ENCODE measurements around the gene CUL4A. TPM values are rescaled to one million over a fixed set of nuclear protein-coding genes. Genes with fewer than 3 reads are reported as not detected.
"Not testable (repeated sequence)": the region's sequence is repeated elsewhere in the genome, so short reads cannot be mapped to it uniquely, and the experiment has no call there.

CUL4A gene
- total RNA-seq, 1 donor from 2014 or later, result 104 TPM

DNA sequence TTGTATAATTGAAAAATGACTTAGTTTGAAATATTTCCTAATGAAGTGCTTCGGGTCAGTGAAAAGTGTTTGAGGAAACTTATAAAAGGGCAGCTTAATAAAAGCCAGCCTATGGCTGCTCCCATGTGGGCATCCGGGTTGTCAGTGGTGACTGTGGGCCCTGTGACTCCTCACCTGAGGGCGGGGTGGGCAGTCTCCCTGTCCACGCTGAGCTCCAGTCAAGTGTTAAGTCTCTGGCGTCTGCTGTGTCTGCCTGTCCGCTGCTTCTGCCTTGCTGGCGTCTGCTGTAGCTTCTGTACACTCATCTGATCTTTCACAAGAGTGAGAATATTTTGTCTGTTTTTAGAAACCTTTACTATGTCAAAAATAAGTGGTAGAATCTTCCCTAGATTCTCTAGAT, 94.7 kb downstream of the CUL4A start:
- no peak for DNase-seq (ENCODE audit: low read depth)
- TF ChIP-seq, protein P1, sequence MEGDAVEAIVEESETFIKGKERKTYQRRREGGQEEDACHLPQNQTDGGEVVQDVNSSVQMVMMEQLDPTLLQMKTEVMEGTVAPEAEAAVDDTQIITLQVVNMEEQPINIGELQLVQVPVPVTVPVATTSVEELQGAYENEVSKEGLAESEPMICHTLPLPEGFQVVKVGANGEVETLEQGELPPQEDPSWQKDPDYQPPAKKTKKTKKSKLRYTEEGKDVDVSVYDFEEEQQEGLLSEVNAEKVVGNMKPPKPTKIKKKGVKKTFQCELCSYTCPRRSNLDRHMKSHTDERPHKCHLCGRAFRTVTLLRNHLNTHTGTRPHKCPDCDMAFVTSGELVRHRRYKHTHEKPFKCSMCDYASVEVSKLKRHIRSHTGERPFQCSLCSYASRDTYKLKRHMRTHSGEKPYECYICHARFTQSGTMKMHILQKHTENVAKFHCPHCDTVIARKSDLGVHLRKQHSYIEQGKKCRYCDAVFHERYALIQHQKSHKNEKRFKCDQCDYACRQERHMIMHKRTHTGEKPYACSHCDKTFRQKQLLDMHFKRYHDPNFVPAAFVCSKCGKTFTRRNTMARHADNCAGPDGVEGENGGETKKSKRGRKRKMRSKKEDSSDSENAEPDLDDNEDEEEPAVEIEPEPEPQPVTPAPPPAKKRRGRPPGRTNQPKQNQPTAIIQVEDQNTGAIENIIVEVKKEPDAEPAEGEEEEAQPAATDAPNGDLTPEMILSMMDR (IDR thresholded peaks at IDR 0.05; ENCODE audit: insufficient read depth, low read length, severe bottlenecking), result no peak
- Histone ChIP-seq H3K36me3 (ENCODE audit: control insufficient read depth, insufficient read depth, low read length) (peaks cover 1% of the 10 kb centered on the region), H3K4me3 (ENCODE audit: low read depth, low read length) (no peak overlapping the region), H3K27me3 (ENCODE audit: control insufficient read depth, insufficient read depth, low read length) (no peaks in the 10 kb centered on the region)
- no peak for FAIRE-seq

DNA sequence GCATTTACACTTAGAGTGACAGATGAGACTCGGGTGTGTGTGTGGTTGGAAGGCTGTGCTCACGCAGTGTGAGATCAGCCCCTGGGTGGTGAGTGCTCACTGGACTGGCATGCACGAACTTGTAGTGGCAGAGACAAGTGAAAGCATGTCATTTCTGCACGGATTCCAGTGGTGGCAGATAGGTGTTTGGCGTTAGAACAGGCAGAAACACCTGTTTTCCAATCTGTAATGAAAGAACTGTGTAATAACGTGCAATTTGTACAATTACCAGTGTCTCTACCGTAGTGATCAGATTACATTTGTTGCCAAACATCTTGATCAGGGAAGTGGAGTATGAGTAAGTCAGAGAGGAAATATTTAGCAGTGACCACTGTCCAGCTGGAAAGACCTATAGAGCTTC, 95.8 kb downstream of the CUL4A start:
- DNase-seq (ENCODE audit: low read depth) (peak; percentile 97), FAIRE-seq (peak; percentile 99)
- TF ChIP-seq, protein P1 (IDR thresholded peaks at IDR 0.05; ENCODE audit: insufficient read depth, low read length, severe bottlenecking), result no peak
- Histone ChIP-seq H3K36me3 (ENCODE audit: control insufficient read depth, insufficient read depth, low read length) (peaks cover 4% of the 10 kb centered on the region), H3K27me3 (ENCODE audit: control insufficient read depth, insufficient read depth, low read length) (no peaks in the 10 kb centered on the region), H3K4me3 (ENCODE audit: low read depth, low read length) (no peak overlapping the region)

DNA sequence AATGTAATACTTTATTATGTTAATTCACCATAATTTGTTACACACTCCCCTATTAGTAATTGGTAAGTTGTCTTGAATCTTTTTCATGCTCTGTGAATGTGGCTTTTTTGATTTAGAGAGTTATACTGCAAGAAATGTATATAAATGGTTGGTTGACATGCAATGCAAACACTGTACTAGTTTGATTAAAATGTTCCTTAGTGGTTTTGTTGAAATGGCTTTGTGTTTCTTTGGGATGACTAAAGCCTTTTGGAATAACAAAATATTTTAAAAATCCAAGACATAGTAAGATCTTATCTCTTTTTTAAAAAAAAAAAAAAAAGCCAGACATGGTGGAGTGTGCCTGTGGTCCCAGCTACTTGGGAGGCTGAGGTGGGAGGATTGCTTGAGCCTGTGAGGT, 98.1 kb downstream of the CUL4A start:
- Histone ChIP-seq H3K27me3 (ENCODE audit: control insufficient read depth, insufficient read depth, low read length) (no peaks in the 10 kb centered on the region), H3K4me3 (ENCODE audit: low read depth, low read length) (no peak overlapping the region), H3K36me3 (ENCODE audit: control insufficient read depth, insufficient read depth, low read length) (peaks cover 13% of the 10 kb centered on the region)
- FAIRE-seq, result no peak
- DNase-seq (ENCODE audit: low read depth), result no peak
- TF ChIP-seq, protein P1 (IDR thresholded peaks at IDR 0.05; ENCODE audit: insufficient read depth, low read length, severe bottlenecking), result no peak

DNA sequence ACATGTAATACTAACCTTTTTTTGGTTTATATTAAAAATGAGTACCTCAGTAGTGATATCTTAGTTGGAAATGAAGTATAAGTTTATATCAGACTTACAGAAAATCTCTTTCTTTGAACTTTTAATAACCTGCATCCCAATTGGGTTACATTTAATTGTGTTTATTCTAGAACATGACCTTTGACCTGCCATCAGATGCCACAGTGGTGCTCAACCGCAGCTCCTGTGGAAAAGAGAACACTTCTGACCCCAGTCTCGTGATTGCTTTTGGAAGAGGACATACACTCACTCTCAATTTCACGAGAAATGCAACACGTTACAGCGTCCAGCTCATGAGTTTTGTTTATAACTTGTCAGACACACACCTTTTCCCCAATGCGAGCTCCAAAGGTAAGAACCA, 100.1 kb downstream of the CUL4A start:
- no peak overlapping the region for H3K4me3 ChIP-seq (ENCODE audit: low read depth, low read length)
- DNase-seq (ENCODE audit: low read depth) (no peak), FAIRE-seq (no peak)
- TF ChIP-seq, protein P1 (IDR thresholded peaks at IDR 0.05; ENCODE audit: insufficient read depth, low read length, severe bottlenecking), result no peak
- peaks cover 19% of the 10 kb centered on the region for H3K36me3 ChIP-seq (ENCODE audit: control insufficient read depth, insufficient read depth, low read length)
- no peaks in the 10 kb centered on the region for H3K27me3 ChIP-seq (ENCODE audit: control insufficient read depth, insufficient read depth, low read length)

DNA sequence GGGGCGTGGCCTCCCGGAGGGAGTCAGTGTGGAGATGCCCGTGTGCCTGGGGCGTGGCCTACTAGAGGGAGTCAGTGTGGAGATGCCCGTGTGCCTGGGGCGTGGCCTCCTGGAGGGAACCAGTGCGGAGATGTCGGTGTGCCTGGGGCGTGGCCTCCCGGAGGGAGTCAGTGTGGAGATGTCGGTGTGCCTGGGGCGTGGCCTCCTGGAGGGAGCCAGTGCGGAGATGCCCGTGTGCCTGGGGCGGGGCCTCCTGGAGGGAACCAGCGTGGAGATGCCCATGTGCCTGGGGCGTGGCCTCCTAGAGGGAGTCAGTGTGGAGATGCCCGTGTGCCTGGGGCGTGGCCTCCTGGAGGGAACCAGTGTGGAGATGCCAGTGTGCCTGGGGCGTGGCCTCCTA, 104.7 kb downstream of the CUL4A start:
- H3K27me3 ChIP-seq (ENCODE audit: control insufficient read depth, insufficient read depth, low read length); FAIRE-seq; H3K4me3 ChIP-seq (ENCODE audit: low read depth, low read length); DNase-seq (ENCODE audit: low read depth): not testable (repeated sequence)
- peaks cover 24% of the 10 kb centered on the region for H3K36me3 ChIP-seq (ENCODE audit: control insufficient read depth, insufficient read depth, low read length)

DNA sequence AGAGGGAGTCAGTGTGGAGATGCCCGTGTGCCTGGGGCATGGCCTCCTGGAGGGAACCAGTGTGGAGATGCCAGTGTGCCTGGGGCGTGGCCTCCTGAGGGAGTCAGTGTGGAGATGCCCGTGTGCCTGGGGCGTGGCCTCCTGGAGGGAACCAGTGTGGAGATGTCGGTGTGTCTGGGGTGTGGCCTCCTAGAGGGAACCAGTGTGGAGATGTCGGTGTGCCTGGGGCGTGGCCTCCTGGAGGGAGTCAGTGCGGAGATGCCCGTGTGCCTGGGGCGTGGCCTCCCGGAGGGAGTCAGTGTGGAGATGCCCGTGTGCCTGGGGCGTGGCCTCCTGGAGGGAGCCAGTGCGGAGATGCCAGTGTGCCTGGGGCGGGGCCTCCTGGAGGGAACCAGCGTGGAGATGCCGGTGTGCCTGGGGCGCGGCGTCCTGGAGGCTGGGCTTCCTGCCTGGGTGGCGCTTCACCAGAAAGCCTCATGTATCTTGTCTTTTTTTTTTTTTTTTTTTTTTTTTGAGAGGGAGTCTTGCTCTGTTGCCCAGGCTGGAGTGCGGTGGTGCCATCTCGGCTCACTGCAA, 105.6 kb downstream of the CUL4A start:
- FAIRE-seq; H3K27me3 ChIP-seq (ENCODE audit: control insufficient read depth, insufficient read depth, low read length); DNase-seq (ENCODE audit: low read depth); H3K4me3 ChIP-seq (ENCODE audit: low read depth, low read length): not testable (repeated sequence)
- H3K36me3 ChIP-seq (ENCODE audit: control insufficient read depth, insufficient read depth, low read length), result peaks cover 24% of the 10 kb centered on the region

DNA sequence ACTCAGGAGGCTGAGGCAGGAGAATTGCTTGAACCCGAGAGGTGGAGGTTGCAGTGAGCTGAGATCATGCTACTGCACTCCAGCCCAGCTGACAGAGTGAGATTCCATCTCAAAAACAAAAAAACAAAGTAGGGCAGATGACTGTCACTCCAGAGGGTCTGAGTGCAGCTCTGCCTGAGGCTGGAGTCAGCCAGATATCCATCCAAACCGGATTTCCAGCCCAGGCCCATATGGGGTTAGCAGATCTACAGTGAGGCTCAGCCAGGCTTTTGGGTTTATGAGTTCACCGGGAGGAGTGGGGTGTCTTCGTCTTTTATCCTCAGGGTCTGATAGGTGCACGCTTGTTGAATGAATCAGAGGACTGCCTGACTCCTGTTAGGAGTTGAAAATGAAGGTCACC, 106.6 kb downstream of the CUL4A start:
- TF ChIP-seq, protein P1 (IDR thresholded peaks at IDR 0.05; ENCODE audit: insufficient read depth, low read length, severe bottlenecking), result no peak
- no peaks in the 10 kb centered on the region for H3K27me3 ChIP-seq (ENCODE audit: control insufficient read depth, insufficient read depth, low read length)
- no peak overlapping the region for H3K4me3 ChIP-seq (ENCODE audit: low read depth, low read length)
- DNase-seq (ENCODE audit: low read depth) (no peak), FAIRE-seq (no peak)
- H3K36me3 ChIP-seq (ENCODE audit: control insufficient read depth, insufficient read depth, low read length), result peaks cover 25% of the 10 kb centered on the region

Data from bronchial epithelial cell (primary cell).